ENCODE results near the gene KREMEN2.
"Not testable (repeated sequence)": the region's sequence is repeated elsewhere in the genome, so short reads cannot be mapped to it uniquely, and the experiment has no call there.

The KREMEN2 gene

GRCh38 chr16:2963723-2964474, at the start of gene KREMEN2:
Gene KREMEN2 (plus strand): TSS chr16:2964275. CDS start chr16:2964521, 246 bp downstream.
- DNase-seq = no peak

GRCh38 chr16:2915196-2915929, 48.7 kb upstream of the KREMEN2 start:
- no peak for DNase-seq

GRCh38 chr16:2919511-2920255, 44.4 kb upstream of the KREMEN2 start:
- peak; percentile 42 for DNase-seq

GRCh38 chr16:2923481-2923880, 40.6 kb upstream of the KREMEN2 start:
- no peak for DNase-seq

- DNase-seq = no peak
Observed at GRCh38 chr16:2924901-2925755, 38.9 kb upstream of the KREMEN2 start.

GRCh38 chr16:2925951-2926649, 38.0 kb upstream of the KREMEN2 start:
- DNase-seq = no peak

- DNase-seq = no peak
Observed at GRCh38 chr16:2926650-2926999, 37.5 kb upstream of the KREMEN2 start.

DNA sequence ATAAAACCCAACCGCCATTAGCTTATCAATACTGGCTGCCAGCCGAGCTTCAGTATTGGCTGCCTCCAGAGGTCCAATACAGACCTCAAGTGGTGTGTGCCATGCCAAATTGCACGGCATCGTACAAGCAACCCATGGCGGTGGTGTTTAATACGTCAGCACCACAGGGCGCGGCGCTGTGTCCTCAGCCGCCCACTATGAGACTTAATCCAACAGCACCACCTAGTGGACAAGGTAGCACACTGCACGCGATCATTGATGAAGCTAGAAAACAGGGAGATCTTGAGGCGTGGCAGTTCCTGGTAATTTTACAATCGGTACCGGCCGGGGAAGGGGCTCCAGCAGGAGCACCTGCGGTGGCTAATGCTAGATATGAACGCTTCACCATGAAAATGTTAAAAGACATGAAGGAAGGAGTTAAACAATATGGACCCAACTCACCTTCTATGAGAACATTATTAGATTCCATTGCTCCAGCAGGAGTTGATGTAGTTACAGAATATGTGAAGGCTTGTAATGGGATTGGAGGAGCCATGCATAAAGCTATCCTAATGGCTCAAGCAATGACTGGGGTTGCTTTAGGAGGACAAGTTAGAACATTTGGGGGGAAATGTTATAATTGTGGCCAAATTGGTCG, 36.9 kb upstream of the KREMEN2 start:
- DNase-seq = peak; percentile 89

- not testable (repeated sequence) for DNase-seq
Observed at GRCh38 chr16:2928151-2928550, 35.9 kb upstream of the KREMEN2 start.

DNA sequence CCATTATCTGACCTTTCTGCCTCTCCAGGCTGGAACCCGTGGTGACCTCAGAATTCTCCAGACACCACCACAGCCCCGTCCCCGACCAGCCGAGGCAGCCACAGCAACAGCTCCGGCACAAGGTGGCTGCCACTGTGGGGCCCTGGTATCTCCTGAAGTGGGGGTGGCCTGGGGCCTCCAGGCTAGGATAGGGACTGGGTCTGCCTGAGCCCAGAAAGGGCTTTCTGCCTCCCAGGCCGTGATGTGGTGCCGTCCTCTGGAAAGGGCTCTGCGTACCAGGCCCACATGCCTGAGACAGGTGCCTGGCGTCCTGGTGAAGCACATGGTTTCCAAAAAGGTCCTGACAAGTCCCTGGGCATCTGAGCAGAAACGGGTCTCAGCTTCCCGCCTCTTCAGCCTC, 35.3 kb upstream of the KREMEN2 start:
- no peak for DNase-seq

DNA sequence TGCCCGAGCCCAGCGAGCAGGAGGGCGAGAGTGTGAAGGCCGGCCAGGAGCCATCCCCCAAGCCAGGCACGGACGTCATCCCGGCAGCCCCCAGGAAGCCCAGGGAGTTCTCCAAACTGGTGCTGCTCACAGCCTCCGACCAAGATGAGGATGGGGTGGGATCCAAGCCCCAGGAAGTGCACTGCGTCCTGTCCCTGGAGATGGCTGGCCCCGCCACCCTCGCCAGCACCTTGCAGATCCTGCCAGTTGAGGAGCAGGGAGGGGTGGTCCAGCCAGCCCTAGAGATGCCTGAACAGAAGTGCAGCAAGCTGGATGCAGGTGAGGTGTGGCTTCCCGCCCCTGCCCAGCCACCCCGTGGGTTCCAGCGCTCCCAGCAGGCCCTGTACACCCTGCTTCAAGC, 34.4 kb upstream of the KREMEN2 start:
- no peak for DNase-seq

- no peak for DNase-seq
Observed at GRCh38 chr16:2930236-2930635, 33.8 kb upstream of the KREMEN2 start.

DNA sequence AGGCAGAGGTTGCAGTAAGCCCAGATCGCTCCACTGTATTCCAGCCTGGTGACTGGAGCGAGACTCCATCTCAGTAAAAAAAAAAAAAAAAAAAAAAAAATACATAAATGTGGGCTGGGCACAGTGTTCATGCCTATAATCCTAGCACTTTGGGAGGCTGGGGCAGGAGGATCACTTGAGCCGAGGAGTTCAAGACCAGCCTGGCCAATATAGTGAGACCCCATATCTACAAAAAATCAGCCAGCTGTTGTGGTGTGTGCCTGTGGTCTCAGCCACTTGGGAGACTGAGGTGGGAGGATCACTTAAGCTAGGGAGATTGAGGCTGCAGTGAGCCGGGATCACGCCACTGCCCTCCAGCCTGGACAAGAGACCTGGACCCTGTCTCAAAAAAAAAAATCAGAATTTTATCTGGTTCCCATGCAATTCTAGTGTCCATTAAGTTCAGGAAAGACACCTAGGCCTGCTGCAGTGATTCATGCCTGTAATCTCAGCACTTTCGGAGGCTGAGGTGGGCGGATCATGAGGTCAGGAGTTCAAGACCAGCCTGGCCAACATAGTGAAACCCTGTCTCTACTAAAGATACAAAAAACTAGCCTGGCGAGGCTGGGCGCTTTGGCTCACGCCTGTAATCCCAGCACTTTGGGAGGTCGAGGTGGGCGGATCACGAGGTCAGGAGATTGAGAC, 32.7 kb upstream of the KREMEN2 start:
- not testable (repeated sequence) for DNase-seq

GRCh38 chr16:2933136-2933535, 30.9 kb upstream of the KREMEN2 start:
- no peak for DNase-seq

DNA sequence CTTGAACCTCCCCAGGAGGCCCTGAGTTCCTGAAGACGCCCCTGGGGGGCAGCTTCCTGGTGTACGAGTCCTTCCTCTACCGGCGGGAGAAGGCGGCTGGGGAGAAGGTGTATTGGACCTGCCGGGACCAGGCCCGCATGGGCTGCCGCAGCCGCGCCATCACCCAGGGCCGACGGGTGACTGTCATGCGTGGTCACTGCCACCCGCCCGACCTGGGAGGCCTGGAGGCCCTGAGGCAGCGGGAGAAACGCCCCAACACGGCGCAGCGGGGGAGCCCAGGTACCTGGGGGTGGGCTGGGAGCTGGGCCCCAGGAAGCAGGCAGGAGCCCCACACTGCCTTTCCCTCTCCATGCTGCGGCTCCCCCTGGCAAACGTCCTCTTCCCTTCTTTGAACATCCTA, 30.4 kb upstream of the KREMEN2 start:
- DNase-seq = no peak

GRCh38 chr16:2934450-2934849, 29.6 kb upstream of the KREMEN2 start:
- no peak for DNase-seq

DNA sequence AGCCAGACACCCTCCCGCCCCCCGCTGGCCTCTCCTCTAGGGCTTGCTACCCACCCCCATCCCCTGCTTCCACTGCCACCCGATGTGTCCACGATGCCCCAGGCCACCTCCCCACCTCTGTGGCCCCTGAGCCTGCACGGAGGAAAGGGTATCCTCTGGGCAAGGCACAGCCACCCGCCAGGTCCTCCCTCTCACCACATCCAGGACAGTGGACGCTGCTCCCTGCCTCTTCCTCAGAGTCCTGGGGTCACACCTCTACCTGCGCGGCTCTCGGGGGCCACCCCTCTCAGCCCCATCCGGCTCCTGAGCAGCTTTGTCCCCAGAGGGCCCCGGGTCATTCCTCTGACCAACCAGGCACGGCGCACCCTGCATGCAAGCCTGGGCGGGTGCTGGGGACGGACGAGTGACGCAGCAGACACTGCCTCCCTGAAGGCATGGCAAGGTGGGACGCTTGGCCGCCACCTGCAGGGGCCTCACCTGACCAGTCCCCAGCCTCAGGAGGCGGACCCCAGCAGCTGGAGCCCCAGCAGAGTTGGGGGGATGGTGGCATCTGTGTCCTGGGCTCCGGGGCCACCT, 27.6 kb upstream of the KREMEN2 start:
- no peak for DNase-seq

DNA sequence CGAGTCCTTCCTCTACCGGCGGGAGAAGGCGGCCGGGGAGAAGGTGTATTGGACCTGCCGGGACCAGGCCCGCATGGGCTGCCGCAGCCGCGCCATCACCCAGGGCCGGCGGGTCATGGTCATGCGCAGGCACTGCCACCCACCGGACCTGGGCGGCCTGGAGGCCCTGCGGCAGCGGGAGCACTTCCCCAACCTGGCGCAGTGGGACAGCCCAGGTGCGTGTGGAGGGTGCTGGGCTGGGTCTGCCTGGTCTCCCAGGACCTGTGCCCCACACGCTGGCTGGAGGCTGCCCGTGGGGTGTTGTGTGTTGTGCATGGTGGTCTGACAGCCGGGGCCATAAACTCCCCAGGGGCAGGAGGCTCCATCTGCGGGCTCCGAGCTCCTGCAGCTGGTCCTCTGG, 26.9 kb upstream of the KREMEN2 start:
- DNase-seq = no peak

- DNase-seq = no peak
Observed at GRCh38 chr16:2938206-2938605, 25.9 kb upstream of the KREMEN2 start.

DNA sequence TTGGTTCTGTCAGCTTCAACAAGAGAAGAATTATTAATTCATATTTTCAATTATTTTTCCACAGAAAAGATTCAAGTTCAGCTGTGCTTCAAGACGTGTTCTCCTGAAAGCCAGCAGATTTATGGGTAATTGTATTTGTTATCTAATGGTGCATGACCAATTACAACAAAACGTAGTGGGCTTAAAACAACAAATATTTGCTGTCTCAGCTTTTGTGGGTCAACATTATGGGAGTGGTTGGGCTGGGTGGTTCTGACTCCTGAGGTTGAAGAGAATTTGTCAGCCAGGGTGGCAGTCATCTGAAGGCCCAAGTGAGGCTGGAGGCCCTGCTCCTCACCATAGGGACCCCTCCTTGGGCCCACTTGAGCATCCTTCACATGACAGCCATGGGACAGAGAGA, 24.1 kb upstream of the KREMEN2 start:
- DNase-seq = no peak

DNA sequence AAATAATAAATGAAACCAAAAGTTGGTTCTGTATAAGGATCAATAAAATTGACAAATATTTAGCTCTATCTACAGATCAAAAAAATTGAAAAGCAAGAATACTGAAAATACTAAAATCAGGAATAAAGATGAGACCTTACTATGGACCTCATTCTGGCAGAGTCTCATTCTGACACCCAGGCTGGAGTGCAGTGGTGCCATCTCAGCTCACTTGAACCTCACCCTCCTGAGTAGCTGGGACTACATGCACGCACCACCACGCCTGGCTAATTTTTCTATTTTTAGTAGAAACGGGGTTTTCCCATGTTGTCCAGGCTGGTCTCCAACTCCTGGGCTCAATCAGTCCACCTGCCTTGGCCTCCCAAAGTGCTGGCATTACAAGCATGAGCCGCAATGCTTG, 22.0 kb upstream of the KREMEN2 start:
- DNase-seq = no peak

All from stimulated activated CD4-positive, alpha-beta T cell treated with anti-CD3 and anti-CD28 coated beads, Interleukin-1b, Interleukin-23, amount 100 ng/mL, for 48 hours (primary cell).